ENCODE measurements around the gene PEX11A. TPM values are rescaled to one million over a fixed set of nuclear protein-coding genes. Genes with fewer than 3 reads are reported as not detected.

The PEX11A gene
- total and polyA plus RNA-seq, 2 donors (not counting 1 experiment from before 2014, with no cell fraction given): 0.78 to 2.4 TPM

- no peaks in the 10 kb centered on the region for H3K79me2 ChIP-seq (ENCODE audit: control insufficient read depth, insufficient read depth, low read length)
- no peaks in the 10 kb centered on the region for H4K20me1 ChIP-seq (ENCODE audit: control insufficient read depth, insufficient read depth, low read length, poor library complexity, severe bottlenecking)
- H3K9me3 ChIP-seq (ENCODE audit: control extremely low read depth in 1 of 3, control insufficient read depth in 2 of 3, insufficient read depth in 1 of 3, low read length in 2 of 3): no peaks in the 10 kb centered on the region
- no peak overlapping the region for H3K9ac ChIP-seq (ENCODE audit: low read length)
- no peak for ATAC-seq (ENCODE audit: low read depth)
- no peaks in the 10 kb centered on the region for H3K9me3 Mint-ChIP-seq (ENCODE audit: insufficient read depth)
- H3K4me1 ChIP-seq (ENCODE audit: control insufficient read depth in 2 of 2, insufficient read depth in 2 of 2, low read length in 2 of 2): no peaks in the 10 kb centered on the region
- no peaks in the 10 kb centered on the region for H3K27me3 Mint-ChIP-seq
- no peak overlapping the region for H3K27ac Mint-ChIP-seq
- H3K36me3 ChIP-seq (replicated peaks in 1 of 2; ENCODE audit: control extremely low read depth in 1 of 2, control insufficient read depth in 1 of 2, extremely low read depth in 1 of 2, insufficient read depth in 2 of 2, low read length in 1 of 2): no peaks in the 10 kb centered on the region
- H2AFZ ChIP-seq (ENCODE audit: insufficient read depth, low read depth, low read length, poor library complexity, severe bottlenecking): no peak overlapping the region
- H3K4me2 ChIP-seq (replicated peaks; ENCODE audit: low read depth, low read length, poor library complexity, severe bottlenecking): no peak overlapping the region
- no peak for DNase-seq
- no peak overlapping the region for H3K4me3 Mint-ChIP-seq
- WGBS (ENCODE audit: insufficient coverage): 100% methylated on average over 3 of the region's 5 CpGs
- POLR2A ChIA-PET: no interaction called here
- H3K4me3 ChIP-seq (ENCODE audit: control extremely low read depth in 1 of 5, extremely low read depth in 1 of 5, insufficient read depth in 1 of 5, low read depth in 2 of 5, low read length in 4 of 5): no peak overlapping the region
- H3K27me3 ChIP-seq (replicated peaks in 1 of 4; ENCODE audit: control extremely low read depth in 1 of 4, control insufficient read depth in 3 of 4, insufficient read depth in 4 of 4, low read length in 3 of 4): no peaks in the 10 kb centered on the region
- TF ChIP-seq EZH2 (IDR thresholded peaks at IDR 0.05; ENCODE audit: borderline replicate concordance, insufficient read depth, low read depth, low read length, poor library complexity, severe bottlenecking) (no peak), CTCF (IDR thresholded peaks at IDR 0.05) (no peak)
- intact Hi-C loops (cut with micrococcal nuclease): no loop called here
- H3K4me1 Mint-ChIP-seq: peaks cover 3% of the 10 kb centered on the region
- CTCF ChIA-PET: no interaction called here
- no peak overlapping the region for H3K27ac ChIP-seq (ENCODE audit: low read length in 2 of 2)
Observed at GRCh38 chr15:89640245-89640644, 50.3 kb downstream of the PEX11A start.

GRCh38 chr15:89633585-89633984 lies 57.0 kb downstream of the PEX11A start:
- CTCF ChIA-PET: no interaction called here
- no peak overlapping the region for H2AFZ ChIP-seq (ENCODE audit: insufficient read depth, low read depth, low read length, poor library complexity, severe bottlenecking)
- no peak overlapping the region for H3K4me2 ChIP-seq (replicated peaks; ENCODE audit: low read depth, low read length, poor library complexity, severe bottlenecking)
- no peak overlapping the region for H3K27ac ChIP-seq (ENCODE audit: low read length in 2 of 2)
- Mint-ChIP-seq H3K27ac (no peak overlapping the region), H3K4me3 (no peak overlapping the region), H3K4me1 (no peaks in the 10 kb centered on the region), H3K27me3 (no peaks in the 10 kb centered on the region), H3K9me3 (ENCODE audit: insufficient read depth) (no peaks in the 10 kb centered on the region)
- POLR2A ChIA-PET: no interaction called here
- TF ChIP-seq CTCF (IDR thresholded peaks at IDR 0.05) (no peak), EZH2 (IDR thresholded peaks at IDR 0.05; ENCODE audit: borderline replicate concordance, insufficient read depth, low read depth, low read length, poor library complexity, severe bottlenecking) (no peak)
- H3K4me1 ChIP-seq (ENCODE audit: control insufficient read depth in 2 of 2, insufficient read depth in 2 of 2, low read length in 2 of 2): no peaks in the 10 kb centered on the region
- no peaks in the 10 kb centered on the region for H3K36me3 ChIP-seq (replicated peaks in 1 of 2; ENCODE audit: control extremely low read depth in 1 of 2, control insufficient read depth in 1 of 2, extremely low read depth in 1 of 2, insufficient read depth in 2 of 2, low read length in 1 of 2)
- H3K79me2 ChIP-seq (ENCODE audit: control insufficient read depth, insufficient read depth, low read length): no peaks in the 10 kb centered on the region
- intact Hi-C loops (cut with micrococcal nuclease): no loop called here
- DNase-seq: no peak
- H3K9me3 ChIP-seq (ENCODE audit: control extremely low read depth in 1 of 3, control insufficient read depth in 2 of 3, insufficient read depth in 1 of 3, low read length in 2 of 3): peaks cover 0 to 12% (median 0%) of the 10 kb centered on the region in 3 donors
- no peak for ATAC-seq (ENCODE audit: low read depth)
- no peaks in the 10 kb centered on the region for H3K27me3 ChIP-seq (replicated peaks in 1 of 4; ENCODE audit: control extremely low read depth in 1 of 4, control insufficient read depth in 3 of 4, insufficient read depth in 4 of 4, low read length in 3 of 4)
- no peak overlapping the region for H3K9ac ChIP-seq (ENCODE audit: low read length)
- H4K20me1 ChIP-seq (ENCODE audit: control insufficient read depth, insufficient read depth, low read length, poor library complexity, severe bottlenecking): no peaks in the 10 kb centered on the region
- 97% methylated on average over 20 of the region's 23 CpGs for WGBS (ENCODE audit: insufficient coverage)
- no peak overlapping the region for H3K4me3 ChIP-seq (ENCODE audit: control extremely low read depth in 1 of 5, extremely low read depth in 1 of 5, insufficient read depth in 1 of 5, low read depth in 2 of 5, low read length in 4 of 5)
